Neutrophil (primary cell): ENCODE measurements around the gene UBE2L3.

Experiments
- H3K27ac ChIP-seq: fragments of 200-600 bp; sonication (generic); 2 replicates; pipeline ENCODE4 v1.5.1; 2016; ENCODE audit warnings: mild to moderate bottlenecking, moderate library complexity
- H3K27me3 ChIP-seq: fragments of 200-600 bp; sonication (generic); 2 replicates; pipeline ENCODE4 v1.6.0; 2016; ENCODE audit warnings: mild to moderate bottlenecking
- H3K36me3 ChIP-seq: fragments of 200-600 bp; sonication (generic); 2 replicates; pipeline ENCODE4 v1.5.1; 2017
- H3K4me1 ChIP-seq, 2 experiments: fragments of 200-600 bp in 1 of 2; sonication (generic) in 1 of 2; 1 replicate in 1 of 2; 2 replicates in 1 of 2; pipeline versions ENCODE4 v1.5.1 to v1.6.1; 2013 to 2016; ENCODE audit warnings: low read depth in 1 of 2, low read length in 1 of 2, mild to moderate bottlenecking in 1 of 2, moderate library complexity in 1 of 2; ENCODE audit not compliant: control insufficient read depth in 1 of 2, insufficient read depth in 1 of 2
- H3K4me3 ChIP-seq, 2 experiments: fragments of 200-600 bp in 1 of 2; sonication (generic) in 1 of 2; 1 replicate in 1 of 2; 2 replicates in 1 of 2; pipeline ENCODE4 v1.5.1; 2013 to 2016; ENCODE audit warnings: low read depth in 1 of 2, low read length in 1 of 2, mild to moderate bottlenecking in 1 of 2, moderate library complexity in 1 of 2
- H3K9me3 ChIP-seq: fragments of 200-600 bp; sonication (generic); 2 replicates; pipeline ENCODE4 v1.5.1; 2016
- CTCF ChIP-seq: fragments of 200-600 bp; sonication (generic); IDR thresholded peaks from 2 replicates; pipeline ENCODE4 v1.5.1; 2016; ENCODE audit warnings: antibody characterized with exemption

Gene UBE2L3

DNA sequence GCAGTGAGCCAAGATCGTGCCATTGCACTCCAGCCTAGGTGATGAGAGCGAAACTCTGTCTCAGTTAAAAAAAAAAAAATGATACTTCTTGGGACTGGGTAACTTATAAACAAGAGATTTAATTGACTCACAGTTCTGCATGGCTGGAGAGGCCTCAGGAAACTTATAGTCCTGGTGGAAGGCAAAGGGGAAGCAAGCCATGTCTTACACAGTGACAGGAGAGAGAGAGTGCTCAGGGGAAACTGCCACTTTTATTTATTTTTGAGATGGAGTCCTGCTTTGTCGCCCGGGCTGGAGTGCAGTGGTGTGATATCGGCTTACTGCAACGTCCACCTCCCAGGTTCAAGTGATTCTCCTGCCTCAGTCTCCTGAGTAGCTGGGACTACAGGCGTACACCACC lies 82.8 kb downstream of the UBE2L3 start:
- Histone ChIP-seq H3K36me3 (no peaks in the 10 kb centered on the region), H3K4me1 (peaks cover 17 to 20% of the 10 kb centered on the region in 2 experiments), H3K27ac (no peak overlapping the region), H3K4me3 (no peak overlapping the region), H3K9me3 (no peaks in the 10 kb centered on the region), H3K27me3 (peaks cover 38% of the 10 kb centered on the region)
- TF ChIP-seq CTCF: no peak

- no peaks in the 10 kb centered on the region for H3K9me3 ChIP-seq
- peaks cover 17 to 20% of the 10 kb centered on the region in 2 experiments for H3K4me1 ChIP-seq
- peak overlapping the region; percentile 70 to 79 for H3K4me3 ChIP-seq
- TF ChIP-seq CTCF: no peak
- no peak overlapping the region for H3K27ac ChIP-seq
- peaks cover 38% of the 10 kb centered on the region for H3K27me3 ChIP-seq
- no peaks in the 10 kb centered on the region for H3K36me3 ChIP-seq
These were observed 83.5 kb downstream of the UBE2L3 start for GRCh38 chr22:21650823-21651520.

- Histone ChIP-seq H3K27me3 (peaks cover 41% of the 10 kb centered on the region), H3K4me3 (peak overlapping the region; percentile 70 to 79), H3K9me3 (no peaks in the 10 kb centered on the region), H3K27ac (no peak overlapping the region), H3K4me1 (peaks cover 17 to 22% of the 10 kb centered on the region in 2 experiments), H3K36me3 (no peaks in the 10 kb centered on the region)
- TF ChIP-seq CTCF: no peak
These were observed 84.1 kb downstream of the UBE2L3 start for GRCh38 chr22:21651521-21652009.

DNA sequence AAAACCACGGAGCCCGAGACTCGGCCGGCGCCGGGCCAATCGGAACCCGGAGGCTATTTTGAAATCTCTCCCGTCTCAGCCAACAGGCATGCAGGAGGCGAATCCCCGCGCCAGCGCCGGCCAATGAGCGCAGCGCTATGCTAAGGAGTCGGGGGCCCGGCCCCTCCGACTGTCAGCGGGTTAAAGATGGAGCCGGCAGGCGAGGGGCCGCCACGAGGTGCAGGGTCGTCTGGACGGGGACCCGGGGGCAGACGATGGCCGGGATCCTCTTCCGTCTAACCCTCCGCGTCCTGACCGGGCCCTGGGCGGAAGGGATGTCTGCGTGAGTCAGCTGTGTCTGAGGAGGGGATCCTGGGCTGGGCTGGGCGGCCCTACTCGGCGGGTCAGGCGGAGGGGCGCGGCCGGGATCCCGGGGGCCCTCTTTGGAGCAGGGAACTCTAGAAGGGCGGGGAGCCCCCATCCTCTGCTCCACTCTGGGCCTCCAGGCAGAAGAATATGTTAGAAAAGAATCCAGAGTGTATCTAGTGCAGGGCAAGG lies 84.6 kb downstream of the UBE2L3 start:
- H3K27ac ChIP-seq: peak overlapping the region; percentile 30
- H3K4me1 ChIP-seq: peaks cover 19 to 24% of the 10 kb centered on the region in 2 experiments
- peak overlapping the region; percentile 70 to 79 for H3K4me3 ChIP-seq
- peaks cover 45% of the 10 kb centered on the region for H3K27me3 ChIP-seq
- H3K9me3 ChIP-seq: no peaks in the 10 kb centered on the region
- no peaks in the 10 kb centered on the region for H3K36me3 ChIP-seq
- TF ChIP-seq CTCF: peak; percentile 10

GRCh38 chr22:21652547-21653545 lies 85.3 kb downstream of the UBE2L3 start:
- H3K9me3 ChIP-seq: no peaks in the 10 kb centered on the region
- H3K27me3 ChIP-seq: peaks cover 46% of the 10 kb centered on the region
- H3K27ac ChIP-seq: no peak overlapping the region
- peaks cover 26 to 30% of the 10 kb centered on the region in 2 experiments for H3K4me1 ChIP-seq
- H3K4me3 ChIP-seq: peak overlapping the region; percentile 70 to 79
- no peaks in the 10 kb centered on the region for H3K36me3 ChIP-seq
- no peak for TF ChIP-seq CTCF
